GM10248 (cell line): ENCODE measurements around the gene NRG2.

Experiments
- CTCF ChIA-PET: fragments of 300-600 bp; sonication (Branson Sonifier 250); formaldehyde crosslinking; extraction: SDS; loops from one replicate; lab custom pipeline; 2021; ENCODE audit warnings: antibody characterized with exemption; lab: Yijun Ruan, JAX
- POLR2A ChIA-PET: fragments of 350-650 bp; sonication (Branson Sonifier 250); formaldehyde crosslinking; extraction: SDS; loops from one replicate; lab custom pipeline; 2020; ENCODE audit warnings: antibody characterized with exemption; lab: Yijun Ruan, JAX
- DNase-seq: peaks from one replicate; pipeline ENCODE4 v3.0.0; 2012; ENCODE audit errors: extremely low spot score
- CTCF ChIP-seq: IDR thresholded peaks from 2 replicates; pipeline ENCODE4 v1.5.1; 2012; ENCODE audit warnings: mild to moderate bottlenecking, low read depth; ENCODE audit errors: extremely low read depth, missing control alignments, control extremely low read depth

NRG2 gene

DNA sequence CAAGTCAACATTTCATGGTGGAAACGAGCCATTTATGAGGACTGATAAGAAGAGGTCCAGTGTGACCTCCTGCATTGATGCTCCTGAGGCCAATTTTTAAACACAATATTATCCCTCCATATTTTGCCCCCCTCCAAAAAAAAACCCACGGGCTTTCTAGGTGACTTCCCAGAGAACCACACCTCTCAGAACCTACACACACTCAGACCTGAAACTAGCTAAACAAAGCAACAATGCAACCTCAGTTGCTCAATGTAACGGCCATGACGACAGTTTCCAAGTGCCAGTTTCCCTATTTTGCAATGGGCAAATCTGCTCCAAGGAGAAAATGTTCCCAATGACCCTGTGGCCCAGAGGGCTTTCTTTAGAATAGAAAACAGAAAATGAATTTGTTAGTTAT is 3.5 kb downstream of the NRG2 start:
- ChIA-PET POLR2A (no interaction called here), CTCF (interaction anchor here (1.6 to 5.0 kb wide), 4 partner anchors 10 to 133 kb away, joined by 3 to 24 read pairs (median 8); no protein-coding TSS in a partner anchor)
- TF ChIP-seq CTCF = no peak
- no peak for DNase-seq

DNA sequence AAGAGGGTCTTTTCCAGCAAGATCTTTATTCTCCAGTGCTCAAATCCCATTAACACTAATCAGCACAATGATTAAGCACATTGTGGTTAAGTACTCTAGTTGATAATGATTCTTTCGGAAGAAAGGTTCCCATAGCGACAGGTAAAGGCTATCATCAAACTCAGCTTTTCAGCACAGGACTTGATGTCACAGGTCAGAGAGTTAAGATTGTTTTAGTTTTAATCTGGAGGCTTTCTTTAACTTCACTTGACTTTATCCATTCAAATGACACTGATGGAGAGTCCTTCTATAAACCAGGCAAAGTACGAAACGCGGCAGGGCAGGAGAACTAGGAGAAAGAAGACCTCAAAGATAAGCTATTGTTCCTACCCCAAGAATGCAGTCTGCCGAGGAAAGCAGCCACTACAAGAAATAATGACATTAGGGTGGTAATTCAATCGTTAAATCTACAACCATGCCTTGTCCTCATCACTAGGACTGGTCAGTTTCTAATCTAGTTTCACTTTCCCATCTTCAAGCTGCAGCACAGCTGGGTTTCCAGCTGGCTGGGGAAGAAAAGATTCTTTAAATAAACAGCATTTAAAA is 4.6 kb downstream of the NRG2 start:
- no peak for TF ChIP-seq CTCF
- peak; percentile 39 for DNase-seq
- CTCF ChIA-PET = interaction anchor here (0.8 to 5.0 kb wide), 4 partner anchors 13 to 69 kb away, joined by 3 to 24 read pairs (median 6); no protein-coding TSS in a partner anchor
- POLR2A ChIA-PET = interaction anchor here (0.6 kb wide), 1 partner anchor 120 kb away, joined by 3 read pairs; no protein-coding TSS in a partner anchor

GRCh38 chr5:140037012-140037411 is 6.1 kb downstream of the NRG2 start:
- ChIA-PET CTCF (interaction anchor here (1.1 to 5.0 kb wide), 6 partner anchors 9 to 69 kb away, joined by 3 to 24 read pairs (median 4); no protein-coding TSS in a partner anchor), POLR2A (no interaction called here)
- no peak for DNase-seq
- no peak for TF ChIP-seq CTCF

DNA sequence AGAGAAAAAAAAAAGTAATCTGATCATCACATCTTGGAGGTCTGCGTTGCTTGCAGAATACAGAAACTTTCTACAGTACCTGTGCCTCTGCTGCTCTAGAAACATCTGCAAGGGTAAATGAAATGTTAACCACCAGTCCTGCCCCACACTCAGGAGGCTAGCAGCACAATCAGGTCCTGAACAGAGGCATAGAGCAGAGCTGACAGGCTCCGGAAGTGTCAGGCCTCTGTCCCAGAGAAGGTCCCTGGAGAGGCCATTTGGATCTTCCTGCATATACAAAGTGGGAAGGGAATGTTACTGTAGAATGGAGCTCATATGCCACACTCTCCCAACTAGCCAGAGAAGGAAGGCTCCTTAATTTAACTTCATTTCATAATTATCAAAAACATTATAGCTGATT is 7.2 kb downstream of the NRG2 start:
- TF ChIP-seq CTCF = no peak
- DNase-seq = no peak
- CTCF ChIA-PET = interaction anchor here (0.6 to 2.7 kb wide), 10 partner anchors 7 to 120 kb away, joined by 3 to 11 read pairs (median 3); no protein-coding TSS in a partner anchor
- POLR2A ChIA-PET = interaction anchor here (0.7 kb wide), 1 partner anchor 56 kb away, joined by 5 read pairs; no protein-coding TSS in a partner anchor

GRCh38 chr5:140033037-140033760 is 9.9 kb downstream of the NRG2 start:
- ChIA-PET POLR2A (no interaction called here), CTCF (interaction anchor here (1.2 to 1.6 kb wide), 3 partner anchors 8 to 12 kb away, joined by 4 to 5 read pairs (median 4); partner anchors contain the start of gene NRG2)
- DNase-seq = no peak
- no peak for TF ChIP-seq CTCF

DNA sequence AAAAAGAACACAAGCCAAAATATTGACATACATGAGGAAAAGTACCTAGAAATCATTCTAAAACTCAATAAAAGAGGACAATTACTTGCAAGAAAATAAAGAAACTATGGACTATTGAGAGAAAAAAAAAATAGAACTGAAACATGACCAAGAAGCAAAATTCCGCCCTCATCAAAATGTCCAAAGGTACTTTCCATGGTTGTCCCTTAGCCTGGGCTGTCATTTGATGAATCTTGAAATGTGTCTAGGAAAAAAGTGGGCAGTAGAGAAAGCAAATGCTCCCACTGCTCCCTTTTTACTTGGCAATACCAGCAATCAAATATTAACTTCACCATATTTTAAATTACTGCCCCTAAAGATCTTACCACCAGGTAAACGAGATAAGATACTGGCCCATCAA is 10.8 kb downstream of the NRG2 start:
- ChIA-PET CTCF (interaction anchor here (0.7 to 0.9 kb wide), 2 partner anchors 64 to 245 kb away, joined by 3 read pairs; no protein-coding TSS in a partner anchor), POLR2A (no interaction called here)
- DNase-seq = no peak
- no peak for TF ChIP-seq CTCF
